Stimulated activated CD4-positive, alpha-beta T cell treated with anti-CD3 and anti-CD28 coated beads, Interleukin-4, amount 100 ng/mL, for 48 hours (primary cell): ENCODE measurements around the gene COBLL1.

Source experiments
- DNase-seq, 2 donors: peaks; one replicate each; pipeline ENCODE4 v3.0.0-alpha.2; 2020; ENCODE audit warnings: low read depth in 2 of 2

Gene COBLL1

DNA sequence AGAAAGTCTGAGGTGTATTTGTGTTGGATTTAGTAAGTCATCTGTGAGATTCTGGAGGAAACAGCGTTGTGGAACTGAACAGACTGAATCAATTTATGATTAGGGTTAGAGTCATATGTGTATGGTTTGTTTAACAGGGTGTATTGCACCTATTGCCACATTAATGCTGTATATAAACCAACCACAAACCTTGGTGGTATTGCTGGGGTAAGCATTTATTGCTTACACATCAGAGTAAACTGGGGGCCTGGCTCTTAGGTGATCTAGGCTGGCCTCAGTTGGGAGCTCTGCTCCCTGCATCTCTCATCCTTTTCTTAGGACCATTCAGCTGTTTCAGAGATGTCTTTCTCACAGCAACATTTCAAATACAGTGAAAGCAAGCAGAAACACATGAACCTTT, 160.6 kb downstream of the COBLL1 start:
- DNase-seq, result no peak

DNA sequence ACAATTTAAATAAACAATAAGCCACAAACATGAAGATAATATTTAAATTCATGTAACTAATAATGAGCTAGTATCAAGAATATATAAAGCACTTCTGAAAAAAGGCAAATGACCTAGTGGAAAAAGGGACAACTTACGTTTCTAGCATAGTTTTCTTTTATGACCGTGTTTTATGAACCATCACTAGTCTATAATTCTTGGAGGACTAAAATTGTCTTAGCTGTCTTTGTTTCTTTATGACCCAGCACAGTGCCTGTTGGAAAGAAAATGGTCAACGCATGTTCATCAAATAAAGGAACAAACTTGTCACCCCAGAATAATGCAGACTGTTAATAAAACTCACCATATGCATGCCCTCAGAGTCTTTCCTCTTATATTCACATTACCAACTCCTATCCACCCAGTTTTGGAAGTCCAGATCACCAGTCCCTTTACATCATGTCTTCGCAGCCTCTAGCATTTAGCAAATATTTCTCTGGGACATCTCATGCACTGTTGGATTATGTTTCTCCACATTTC, 162.9 kb downstream of the COBLL1 start:
- no peak for DNase-seq

DNA sequence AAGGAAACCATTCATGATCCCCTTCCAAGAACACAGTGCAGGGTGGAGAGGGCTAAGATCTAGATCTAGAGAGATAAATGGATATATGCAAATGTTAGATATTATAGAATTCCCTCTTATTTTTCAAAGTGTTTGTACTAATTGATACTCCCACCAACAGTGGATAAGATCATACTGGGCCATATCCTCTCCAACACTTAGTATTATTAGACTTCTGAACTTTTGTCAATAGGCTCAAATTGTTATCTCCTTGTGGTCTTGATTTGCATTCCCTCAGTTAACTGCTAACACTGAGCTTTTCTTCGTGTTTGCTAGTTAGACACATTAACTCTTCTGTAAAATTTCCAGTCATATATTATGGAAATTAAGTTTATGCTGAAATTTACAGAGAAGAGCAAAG, 163.9 kb downstream of the COBLL1 start:
- DNase-seq, result no peak

DNA sequence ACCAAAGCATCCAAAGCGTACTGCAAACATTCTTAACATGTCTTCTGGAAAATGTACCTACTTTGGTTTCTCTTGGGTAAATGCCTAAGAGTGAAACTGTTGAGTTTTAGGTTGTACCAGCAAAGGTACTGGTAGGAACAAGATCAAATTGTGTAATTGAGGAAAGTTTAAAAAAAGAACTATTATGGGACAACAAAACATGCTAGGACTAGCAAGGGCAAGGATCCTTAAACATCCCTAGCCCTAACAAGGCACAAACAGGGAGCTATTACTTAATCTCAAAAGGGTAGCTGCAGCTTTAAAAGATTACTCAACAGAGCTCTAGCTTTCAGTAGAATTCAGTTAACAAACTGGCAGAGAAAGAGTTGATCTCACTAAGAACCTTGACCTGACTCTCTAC, 164.4 kb downstream of the COBLL1 start:
- no peak for DNase-seq

DNA sequence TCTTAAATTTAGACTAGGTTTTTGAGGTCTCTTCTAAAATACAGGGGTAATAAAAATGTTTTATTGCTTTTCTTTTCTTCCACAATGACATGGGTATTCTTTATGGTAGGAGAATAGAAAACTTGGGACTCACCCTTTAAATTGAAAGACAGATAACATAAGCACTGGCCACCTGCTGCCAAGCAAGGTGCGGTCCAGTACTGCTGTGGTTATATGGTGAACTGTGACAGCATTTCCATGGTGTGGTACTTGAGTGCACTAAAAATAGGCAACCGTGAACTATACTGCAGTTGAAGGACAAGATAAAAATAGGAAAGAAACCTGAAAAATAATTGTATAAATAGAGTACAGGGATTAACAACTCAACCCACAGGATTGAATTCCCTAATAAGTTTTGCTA, 165.9 kb downstream of the COBLL1 start:
- DNase-seq, result no peak

DNA sequence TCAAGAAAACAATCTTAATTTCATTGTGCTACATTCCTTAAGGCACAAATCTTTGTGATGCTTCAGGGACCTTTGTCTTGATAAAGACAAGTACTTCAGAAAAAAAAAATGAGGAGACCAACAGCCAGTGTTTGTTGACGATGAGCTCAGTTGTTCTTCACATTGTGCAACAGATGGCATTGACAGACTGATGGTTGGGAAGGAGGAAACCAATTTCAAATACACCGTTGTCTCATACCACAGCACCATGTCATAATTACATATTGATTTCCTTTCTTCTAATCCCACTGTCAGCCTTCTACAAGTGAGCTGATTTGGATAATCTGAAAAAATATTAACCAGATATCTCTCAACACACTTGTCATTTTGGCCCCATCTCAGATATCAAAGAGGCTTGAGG, 166.6 kb downstream of the COBLL1 start:
- DNase-seq, result no peak

DNA sequence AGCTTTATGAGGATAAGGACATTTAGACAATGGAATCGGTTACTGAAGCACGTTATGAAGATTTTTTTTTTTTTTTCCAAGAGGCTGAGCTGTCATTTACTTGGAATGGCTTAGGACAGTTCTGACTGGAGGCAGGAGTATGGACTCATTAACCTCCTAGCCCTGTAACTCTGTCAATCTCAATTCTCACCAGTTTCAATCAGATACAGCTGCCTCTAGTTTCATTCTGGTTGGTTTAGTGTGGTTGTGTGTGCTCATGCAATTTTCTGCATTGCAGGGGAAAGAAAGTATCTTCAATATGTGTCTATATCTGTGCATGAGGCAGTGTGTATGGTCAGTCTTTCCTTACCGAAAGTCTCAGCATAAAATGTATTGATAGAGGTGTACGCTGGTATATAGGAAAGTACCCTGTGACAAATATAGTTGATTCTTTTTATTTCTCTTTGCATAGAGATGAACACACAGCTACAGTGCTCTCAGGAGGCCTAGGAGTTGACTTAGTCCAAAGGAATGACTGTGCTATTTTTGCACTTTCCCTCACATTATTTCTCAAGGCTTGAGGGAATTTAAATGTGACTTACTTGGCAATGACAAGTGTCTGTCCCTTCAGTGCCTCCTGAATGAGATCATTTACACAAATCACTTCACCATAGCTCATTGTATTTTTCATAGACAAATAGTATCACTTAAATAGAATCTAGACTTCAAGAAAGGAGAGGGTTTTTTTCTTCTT, 169.8 kb downstream of the COBLL1 start:
- DNase-seq, result no peak

DNA sequence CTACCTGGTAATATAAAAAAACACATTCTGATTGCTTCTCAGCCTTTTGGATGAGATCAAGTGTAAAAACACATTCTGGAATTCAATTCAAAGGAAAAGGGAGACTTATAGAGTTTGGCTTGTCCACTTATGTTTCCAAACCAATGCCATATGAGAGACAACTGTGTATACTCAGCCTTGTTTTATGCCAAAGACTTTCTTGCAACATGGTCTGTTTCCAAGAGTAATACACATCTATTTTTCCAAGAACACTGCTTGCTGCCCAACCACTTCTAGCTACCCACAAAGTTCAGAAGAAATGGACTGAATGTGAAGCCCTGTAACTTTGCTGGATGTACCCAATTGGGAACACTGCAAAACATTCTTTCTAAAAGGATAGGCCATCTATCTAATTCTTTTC, 172.3 kb downstream of the COBLL1 start:
- DNase-seq, result no peak

DNA sequence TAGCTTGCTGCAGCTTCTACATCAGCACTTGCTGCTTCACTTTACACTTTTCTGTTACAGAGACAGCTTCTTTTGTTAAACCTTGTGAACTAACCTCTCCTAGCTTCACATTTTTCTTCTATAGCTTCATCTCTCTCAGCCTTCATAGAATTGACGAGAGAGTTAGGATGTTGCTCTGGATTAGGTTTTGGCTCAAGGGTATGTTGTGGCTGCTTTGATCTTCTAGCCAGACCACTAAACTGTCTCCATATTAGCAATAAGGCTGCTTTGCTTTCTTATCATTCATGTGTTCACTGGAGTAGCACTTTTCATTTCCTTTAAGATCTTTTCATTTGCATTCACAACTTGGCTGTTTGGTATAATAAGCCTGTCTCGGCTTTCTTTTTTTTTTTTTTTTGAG, 174.1 kb downstream of the COBLL1 start:
- no peak for DNase-seq

DNA sequence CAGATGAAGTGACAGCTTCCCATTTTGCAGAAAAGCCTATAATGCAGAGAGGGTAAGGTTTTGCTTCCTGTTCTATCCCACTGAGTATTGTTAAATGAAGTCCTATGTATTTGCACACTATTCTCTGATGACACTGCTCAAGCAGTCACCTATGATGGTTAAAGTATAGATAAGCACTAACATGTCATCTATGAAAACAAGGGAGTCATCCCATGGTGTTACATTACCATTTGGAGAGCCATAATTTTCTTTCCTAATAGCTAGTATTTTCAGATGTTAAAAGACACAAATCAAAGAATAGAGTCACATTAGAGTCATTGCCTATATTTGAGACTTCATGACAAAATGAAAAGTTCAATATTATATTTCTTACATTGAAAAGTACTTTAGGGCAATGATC, 177.6 kb downstream of the COBLL1 start:
- DNase-seq, result no peak

DNA sequence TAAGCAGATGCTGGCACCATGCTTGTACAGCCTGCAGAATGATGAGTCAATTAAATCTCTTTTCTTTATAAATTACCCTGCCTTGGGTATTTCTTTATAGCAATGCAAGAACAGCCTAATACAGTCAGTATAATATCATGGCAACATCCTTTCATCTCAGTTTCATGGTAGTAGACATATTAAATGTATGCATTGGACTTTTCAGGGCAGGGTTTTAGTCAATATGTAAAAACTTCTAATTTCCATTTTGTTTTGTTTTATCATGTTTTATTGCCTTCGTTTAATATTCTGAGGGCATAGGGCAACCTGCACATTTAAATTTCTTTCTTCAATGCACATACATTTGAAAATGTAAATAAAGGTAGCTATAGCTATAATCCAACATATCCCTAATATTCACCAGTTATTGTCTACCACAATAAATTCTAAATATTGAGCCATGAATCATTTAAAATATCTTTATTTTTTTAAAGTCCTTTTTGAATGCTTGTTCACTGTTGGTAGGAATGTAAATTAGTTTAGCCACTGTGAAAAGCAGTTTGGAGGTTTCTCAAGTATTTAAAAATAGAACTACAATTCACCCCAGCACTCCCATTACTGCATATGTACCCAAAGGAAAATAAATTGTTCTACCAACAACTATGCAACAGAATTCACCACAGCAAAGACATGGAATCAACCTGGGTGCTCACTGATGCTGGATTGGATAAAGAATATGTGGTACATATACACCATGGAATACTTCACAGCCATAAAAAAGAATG, 178.6 kb downstream of the COBLL1 start:
- DNase-seq, result no peak

DNA sequence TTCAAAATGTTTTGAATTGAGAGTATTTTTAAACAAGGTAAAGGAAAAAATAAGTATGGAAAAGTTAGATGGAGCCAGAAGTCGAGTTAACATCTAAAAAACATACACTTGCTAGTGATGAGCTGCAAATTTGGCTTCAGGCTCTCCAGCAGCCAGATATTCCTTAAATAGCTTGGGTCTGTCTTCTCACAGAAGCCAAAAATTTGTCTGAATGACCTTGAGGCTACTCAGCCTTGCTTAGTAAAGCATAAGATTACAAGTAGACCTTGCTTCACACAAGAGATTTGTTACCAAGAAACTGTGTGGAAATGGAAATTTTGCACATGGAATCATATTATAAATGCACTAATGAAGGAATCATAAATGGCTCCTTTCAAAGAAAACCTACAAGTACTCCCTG, 179.6 kb downstream of the COBLL1 start:
- DNase-seq, result no peak

DNA sequence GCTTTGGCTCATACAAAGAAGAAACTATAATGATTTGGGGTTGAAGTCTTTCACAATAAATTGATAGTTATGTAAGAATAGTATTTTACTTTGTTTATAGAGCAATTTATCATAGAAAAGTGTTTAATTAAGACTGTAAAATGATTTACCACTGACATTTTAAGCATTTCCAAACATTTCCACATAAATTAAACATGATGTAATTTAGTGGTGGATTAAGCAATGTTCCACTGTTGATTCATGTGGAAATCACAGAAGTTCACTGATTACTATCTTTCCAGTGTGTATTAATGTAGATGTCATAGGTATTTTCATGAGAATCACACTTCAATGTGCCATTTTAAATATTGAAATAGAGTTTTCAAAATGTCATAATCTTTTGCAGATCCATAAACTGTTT, 180.3 kb downstream of the COBLL1 start:
- DNase-seq, result no peak

DNA sequence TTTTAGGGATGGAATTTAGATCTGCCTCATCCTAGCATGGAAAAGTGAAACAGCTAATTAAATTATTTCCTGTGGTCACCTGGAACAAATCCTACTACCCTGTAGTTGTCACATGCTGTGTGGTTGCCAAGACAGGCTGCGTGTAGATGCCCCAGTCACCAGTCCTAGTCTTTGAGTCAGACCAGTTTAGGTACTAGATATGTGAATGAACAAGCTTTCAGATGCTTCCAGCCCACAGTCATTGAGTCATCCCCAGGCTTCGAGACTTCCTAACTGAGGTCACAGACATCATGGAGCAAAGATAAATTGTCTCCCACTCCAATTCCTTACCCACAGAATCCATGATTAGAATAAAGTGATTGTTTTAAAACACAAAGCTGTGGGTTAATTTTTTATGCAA, 184.5 kb downstream of the COBLL1 start:
- DNase-seq, result no peak

DNA sequence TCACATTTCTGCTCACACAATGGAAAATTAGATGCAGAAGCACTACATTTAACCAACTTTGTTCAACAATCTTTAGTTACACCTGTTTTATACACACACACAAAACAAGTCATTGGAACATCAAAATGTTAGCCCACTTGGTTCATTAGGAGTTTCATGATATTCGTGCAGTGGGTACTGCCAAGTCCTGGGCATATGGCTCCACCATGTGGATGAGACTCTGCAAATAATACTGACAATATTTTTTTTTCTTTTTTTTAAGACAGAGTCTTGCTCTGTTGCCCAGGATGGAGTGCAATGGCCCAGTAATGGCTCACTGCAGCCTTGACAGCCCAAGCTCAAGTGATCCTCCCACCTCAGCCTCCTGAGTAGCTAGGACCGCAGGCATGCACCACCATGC, 185.9 kb downstream of the COBLL1 start:
- DNase-seq, result no peak

DNA sequence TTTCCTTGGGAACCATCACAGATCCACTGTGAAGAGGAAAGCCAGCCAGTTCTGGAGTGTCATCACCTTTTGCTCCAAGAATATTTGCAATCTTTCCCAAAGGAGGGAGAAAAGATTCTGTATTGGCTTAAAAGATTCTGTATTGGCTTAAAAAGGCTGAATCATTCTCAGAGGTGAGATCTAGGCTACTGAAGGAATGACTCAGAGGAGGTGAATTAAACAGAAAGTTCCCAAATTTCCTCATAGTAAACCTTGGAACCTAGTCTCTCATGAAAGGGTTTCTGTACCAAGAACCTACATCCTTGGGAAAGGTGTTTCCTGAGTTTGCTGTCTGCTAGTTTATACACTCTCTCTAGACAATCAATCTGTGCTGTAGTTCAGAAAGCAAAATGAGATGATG, 186.3 kb downstream of the COBLL1 start:
- DNase-seq, result no peak

DNA sequence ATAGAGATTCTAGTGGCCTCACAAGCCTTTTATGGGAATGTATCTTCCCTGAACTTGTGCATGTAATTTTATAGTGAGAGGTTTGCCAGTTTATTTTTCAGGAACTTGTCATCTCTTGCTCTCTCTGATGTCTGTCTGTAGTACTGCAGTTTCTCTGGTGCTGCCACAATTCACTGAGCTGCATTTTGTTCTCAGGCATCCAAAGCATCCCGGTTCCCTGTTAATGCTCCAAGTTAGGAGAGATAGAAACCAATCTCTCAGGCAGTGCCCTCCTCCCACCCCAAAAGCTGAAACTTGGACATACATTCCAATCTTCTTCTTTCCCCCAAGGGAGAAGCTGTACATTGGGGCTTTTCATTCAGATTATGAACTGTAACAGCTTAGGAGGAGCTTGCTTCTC, 190.3 kb downstream of the COBLL1 start:
- no peak for DNase-seq

DNA sequence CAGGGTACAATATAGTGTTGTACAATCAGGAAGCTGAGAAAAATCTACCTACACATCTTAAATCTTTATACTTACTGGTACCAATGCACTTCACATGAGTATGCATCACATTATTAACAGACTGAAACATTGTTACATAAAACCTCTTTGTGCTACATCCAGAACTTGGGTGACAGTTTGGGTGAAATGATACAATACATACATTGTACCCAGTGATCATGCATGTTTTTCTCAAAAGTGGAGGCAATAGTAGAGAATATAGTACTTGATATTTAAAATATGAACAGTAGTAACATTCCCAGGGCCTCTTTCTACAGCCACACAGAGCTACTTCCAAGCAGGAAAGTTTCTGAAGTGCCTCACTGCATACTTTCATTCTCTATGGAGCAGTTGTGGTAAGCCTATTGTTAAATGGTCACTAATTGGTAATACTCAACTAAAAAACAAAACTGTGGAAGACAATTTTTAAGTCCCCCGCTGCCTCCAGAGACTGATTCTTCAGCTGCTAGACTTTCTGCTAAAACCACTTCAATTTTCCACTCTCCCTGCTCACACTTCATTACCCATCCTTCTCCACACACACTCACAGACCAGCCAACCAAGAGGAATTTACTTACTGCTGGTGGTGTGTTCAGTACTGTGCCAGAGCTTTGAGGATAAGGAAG, 197.5 kb downstream of the COBLL1 start:
- DNase-seq, result no peak

DNA sequence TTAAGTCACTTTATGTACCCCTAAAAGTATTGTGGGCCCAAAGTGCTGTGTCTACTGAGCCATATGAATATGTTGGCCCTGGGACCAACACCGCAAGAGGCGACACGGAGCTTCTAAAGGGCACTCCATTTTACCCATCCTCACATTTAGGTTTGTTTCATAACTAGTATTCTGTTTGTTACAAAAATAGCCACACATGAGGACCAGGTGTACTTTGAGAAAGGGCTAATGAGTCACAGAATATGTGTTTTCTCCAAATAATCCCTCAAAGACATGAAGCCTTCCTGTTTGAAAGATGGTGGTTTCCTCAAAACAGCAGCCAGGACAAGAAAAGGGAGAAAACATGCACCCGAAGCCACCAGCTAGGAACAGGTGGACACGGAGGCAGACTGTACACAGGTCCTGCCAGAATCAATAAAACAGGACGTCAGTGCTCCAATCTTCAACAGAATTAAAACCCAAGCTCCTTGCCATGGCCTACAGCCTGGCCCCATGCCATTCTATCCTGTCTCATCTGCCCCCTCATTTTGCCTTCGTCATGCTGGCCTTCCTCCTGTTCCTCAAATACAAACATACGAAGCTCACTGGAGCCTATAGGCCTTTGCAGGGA, 198.6 kb downstream of the COBLL1 start:
- no peak for DNase-seq

DNA sequence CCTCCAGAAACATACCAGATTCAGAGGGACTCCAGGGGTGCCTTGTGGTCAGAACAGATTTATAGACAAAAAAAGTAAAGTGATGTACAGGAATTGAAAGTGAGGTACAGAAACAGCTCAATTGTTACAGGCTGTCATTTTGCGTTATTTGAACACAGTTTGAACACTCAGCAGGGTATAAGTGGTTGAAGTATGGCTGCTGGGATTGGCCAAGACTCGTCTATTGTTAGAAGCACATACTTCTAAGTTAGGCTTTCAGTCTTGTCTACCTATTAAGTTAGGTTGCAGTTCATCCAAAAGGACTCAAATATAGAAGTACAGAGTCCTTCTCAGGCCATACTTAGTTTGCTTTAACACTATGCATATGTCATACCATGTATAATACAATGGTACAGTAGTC, 199.4 kb downstream of the COBLL1 start:
- no peak for DNase-seq
